ENCODE measurements around the gene VAV3.

VAV3 gene

DNA sequence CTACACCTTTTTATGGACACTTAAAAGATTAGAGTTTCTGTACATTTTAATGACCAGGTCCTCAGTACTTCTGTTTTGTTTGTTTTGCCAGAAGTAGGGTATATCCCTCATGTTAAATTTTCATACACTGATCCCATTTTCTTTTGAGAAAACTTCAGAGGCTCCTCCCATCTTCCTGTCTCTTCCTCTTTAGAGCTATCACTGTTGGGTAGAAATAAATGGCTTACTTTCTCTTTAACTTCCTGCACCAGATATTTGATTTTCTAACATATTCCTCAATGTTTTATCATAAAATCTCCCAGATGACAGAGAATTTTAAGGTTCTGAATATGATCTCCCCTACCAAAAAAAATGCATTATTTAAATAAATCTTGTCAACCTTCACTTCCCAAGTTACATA lies 23.4 kb downstream of the VAV3 start:
- TF ChIP-seq, protein P1, sequence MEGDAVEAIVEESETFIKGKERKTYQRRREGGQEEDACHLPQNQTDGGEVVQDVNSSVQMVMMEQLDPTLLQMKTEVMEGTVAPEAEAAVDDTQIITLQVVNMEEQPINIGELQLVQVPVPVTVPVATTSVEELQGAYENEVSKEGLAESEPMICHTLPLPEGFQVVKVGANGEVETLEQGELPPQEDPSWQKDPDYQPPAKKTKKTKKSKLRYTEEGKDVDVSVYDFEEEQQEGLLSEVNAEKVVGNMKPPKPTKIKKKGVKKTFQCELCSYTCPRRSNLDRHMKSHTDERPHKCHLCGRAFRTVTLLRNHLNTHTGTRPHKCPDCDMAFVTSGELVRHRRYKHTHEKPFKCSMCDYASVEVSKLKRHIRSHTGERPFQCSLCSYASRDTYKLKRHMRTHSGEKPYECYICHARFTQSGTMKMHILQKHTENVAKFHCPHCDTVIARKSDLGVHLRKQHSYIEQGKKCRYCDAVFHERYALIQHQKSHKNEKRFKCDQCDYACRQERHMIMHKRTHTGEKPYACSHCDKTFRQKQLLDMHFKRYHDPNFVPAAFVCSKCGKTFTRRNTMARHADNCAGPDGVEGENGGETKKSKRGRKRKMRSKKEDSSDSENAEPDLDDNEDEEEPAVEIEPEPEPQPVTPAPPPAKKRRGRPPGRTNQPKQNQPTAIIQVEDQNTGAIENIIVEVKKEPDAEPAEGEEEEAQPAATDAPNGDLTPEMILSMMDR (IDR thresholded peaks at IDR 0.05; ENCODE audit: low read depth, low read length, missing control alignments), result no peak
- no peak overlapping the region for H3K4me3 ChIP-seq (ENCODE audit: low read depth, low read length)
- no peak for DNase-seq (ENCODE audit: low read depth)
- in situ Hi-C loops (cut with HindIII; ENCODE audit: low sequenced_read_pairs), result no loop called here

DNA sequence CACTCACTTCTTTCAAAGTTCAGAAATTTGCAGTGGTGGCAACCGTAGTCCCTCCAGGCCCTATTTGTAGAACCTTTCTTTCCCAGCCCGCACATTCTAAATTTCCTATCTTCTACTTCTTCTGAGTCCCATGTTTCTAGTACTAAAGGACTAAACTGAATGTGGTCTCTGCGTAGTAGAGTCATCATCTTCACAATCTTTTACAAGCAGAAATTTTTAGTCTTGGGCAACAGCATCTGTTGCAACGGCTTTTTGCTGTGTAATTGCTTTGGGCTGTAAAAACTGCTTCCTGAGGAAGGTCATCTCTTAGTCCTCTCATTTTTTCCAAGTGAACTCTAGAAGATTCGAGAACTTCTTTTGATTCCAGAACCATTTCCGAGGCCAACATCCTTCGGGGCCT lies 23.9 kb downstream of the VAV3 start:
- DNase-seq (ENCODE audit: low read depth), result no peak
- in situ Hi-C loops (cut with HindIII; ENCODE audit: low sequenced_read_pairs), result no loop called here
- H3K4me3 ChIP-seq (ENCODE audit: low read depth, low read length), result no peak overlapping the region
- TF ChIP-seq, protein P1 (IDR thresholded peaks at IDR 0.05; ENCODE audit: low read depth, low read length, missing control alignments), result no peak

DNA sequence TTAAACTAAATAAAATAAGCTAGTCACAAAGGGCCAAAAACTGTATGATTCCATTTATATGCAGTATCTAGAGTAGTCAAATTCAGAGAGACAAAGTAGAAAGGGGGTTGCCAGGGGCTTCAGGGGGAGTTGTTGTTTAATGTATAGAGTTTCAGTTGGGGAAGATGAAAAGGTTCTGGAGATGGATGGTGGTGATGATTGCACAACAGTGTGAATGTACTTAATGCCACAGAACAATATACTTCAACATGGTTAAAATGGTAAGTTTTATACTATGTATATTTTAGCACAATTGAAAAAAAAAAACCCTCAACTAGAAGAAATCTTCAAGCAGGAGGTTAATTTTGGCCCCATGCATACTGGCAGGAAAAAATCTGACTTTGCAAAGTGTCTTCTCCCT lies 24.3 kb downstream of the VAV3 start:
- no peak for DNase-seq (ENCODE audit: low read depth)
- H3K4me3 ChIP-seq (ENCODE audit: low read depth, low read length), result no peak overlapping the region
- TF ChIP-seq, protein P1 (IDR thresholded peaks at IDR 0.05; ENCODE audit: low read depth, low read length, missing control alignments), result no peak
- in situ Hi-C loops (cut with HindIII; ENCODE audit: low sequenced_read_pairs), result no loop called here

DNA sequence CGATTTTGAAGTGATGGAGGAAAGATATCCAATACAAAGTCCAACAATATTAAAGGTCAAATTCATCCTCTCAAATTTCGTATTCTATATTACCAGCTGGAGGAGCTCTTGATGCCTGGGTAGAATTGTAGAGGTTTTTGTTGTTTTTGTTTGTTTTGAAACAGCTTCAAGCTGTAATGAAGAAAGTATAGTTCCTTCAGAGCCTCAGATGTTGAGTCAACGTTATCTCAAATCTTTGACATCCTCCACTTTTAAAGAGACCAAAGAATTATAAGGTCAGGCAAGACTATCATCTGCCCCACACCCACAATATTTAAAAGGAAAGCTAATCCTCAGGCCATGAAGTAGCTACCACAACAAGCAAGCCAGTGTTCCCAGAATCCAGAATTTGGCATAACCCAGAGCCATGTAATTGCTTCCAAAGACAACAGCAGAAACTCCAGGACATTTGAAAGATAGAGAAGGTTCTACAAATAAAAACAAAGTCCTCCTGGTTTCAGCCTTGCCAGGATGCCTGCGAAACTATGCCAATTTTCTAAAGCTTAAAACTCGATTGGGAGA lies 24.9 kb downstream of the VAV3 start:
- DNase-seq (ENCODE audit: low read depth), result no peak
- in situ Hi-C loops (cut with HindIII; ENCODE audit: low sequenced_read_pairs), result no loop called here
- TF ChIP-seq, protein P1 (IDR thresholded peaks at IDR 0.05; ENCODE audit: low read depth, low read length, missing control alignments), result no peak
- H3K4me3 ChIP-seq (ENCODE audit: low read depth, low read length), result no peak overlapping the region

DNA sequence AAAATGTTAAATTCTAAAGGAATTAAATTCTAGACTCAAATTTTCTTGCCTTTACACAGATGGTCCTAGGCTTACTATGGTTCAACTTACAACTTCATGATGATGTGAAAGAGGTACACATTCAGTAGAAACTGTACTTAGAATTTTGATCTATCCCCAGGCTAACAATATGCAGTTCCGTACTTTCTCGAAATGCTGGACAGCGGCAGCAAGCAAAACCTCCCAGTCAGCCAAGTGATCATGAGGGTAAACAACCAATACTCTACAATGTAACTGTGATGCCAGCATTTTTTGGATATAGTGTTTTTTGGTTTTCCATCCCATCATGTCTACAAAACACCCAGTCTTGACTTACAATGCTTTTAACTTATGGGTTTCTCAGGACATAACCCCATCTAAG lies 25.7 kb downstream of the VAV3 start:
- no peak for DNase-seq (ENCODE audit: low read depth)
- in situ Hi-C loops (cut with HindIII; ENCODE audit: low sequenced_read_pairs), result no loop called here
- TF ChIP-seq, protein P1 (IDR thresholded peaks at IDR 0.05; ENCODE audit: low read depth, low read length, missing control alignments), result no peak
- H3K4me3 ChIP-seq (ENCODE audit: low read depth, low read length), result no peak overlapping the region

DNA sequence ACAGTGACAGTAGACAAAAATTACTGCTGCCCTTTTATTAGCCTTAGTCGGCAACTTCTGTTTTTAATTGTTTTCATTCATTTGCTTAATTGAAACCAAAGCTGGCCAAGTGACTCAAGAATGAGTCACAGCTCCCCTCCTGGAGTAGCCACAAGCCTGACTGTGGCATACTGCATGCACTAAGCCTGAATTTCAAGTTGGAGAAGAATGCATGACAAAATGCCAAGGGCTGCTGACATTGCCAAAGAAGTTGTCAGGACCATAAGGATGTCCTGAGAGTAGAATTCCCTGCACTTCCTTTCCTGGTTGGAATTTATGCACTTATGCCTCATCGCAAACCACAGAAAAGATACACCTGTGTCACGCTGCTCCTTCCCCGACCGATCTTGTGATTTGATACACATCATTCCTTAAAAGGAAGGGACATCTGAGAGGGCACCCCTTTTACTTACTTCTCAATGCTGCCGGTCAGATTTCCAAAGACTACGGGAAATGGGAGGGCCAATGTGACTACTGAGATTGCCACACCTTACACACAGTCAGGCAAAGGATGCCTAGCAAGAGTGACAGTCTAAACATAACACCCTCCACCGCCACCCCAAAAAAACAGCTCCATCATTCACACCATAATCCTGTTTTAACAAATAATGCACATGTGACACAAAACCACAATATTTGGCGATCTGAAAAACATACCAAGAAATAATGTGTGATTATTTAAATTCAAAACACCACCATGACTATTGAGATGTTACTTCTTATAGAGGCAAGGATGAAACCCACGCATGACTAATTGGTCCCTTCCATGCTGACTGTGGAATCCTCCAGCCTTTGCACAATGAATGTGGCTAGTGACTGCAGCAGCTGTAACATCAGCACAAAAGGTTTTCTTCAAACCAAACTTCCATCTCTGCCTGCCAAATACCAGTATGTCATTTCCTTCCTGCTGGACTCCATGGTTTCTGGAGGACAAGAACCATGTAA lies 28.2 kb downstream of the VAV3 start:
- no peak overlapping the region for H3K4me3 ChIP-seq (ENCODE audit: low read depth, low read length)
- TF ChIP-seq, protein P1 (IDR thresholded peaks at IDR 0.05; ENCODE audit: low read depth, low read length, missing control alignments), result no peak
- in situ Hi-C loops (cut with HindIII; ENCODE audit: low sequenced_read_pairs), result no loop called here
- DNase-seq (ENCODE audit: low read depth), result peak; percentile 97
